DMS53 (cell line): ENCODE results near the gene BEND3.
A peak's percentile ranks its signal among the peaks of the same experiment; 100 is the strongest.
"Not testable (repeated sequence)": the region's sequence is repeated elsewhere in the genome, so short reads cannot be mapped to it uniquely, and the experiment has no call there.

Experiments used
- DNase-seq: peaks from one replicate; lab custom pipeline; 2025; lab: John Stamatoyannopoulos, UW

BEND3 gene

DNA sequence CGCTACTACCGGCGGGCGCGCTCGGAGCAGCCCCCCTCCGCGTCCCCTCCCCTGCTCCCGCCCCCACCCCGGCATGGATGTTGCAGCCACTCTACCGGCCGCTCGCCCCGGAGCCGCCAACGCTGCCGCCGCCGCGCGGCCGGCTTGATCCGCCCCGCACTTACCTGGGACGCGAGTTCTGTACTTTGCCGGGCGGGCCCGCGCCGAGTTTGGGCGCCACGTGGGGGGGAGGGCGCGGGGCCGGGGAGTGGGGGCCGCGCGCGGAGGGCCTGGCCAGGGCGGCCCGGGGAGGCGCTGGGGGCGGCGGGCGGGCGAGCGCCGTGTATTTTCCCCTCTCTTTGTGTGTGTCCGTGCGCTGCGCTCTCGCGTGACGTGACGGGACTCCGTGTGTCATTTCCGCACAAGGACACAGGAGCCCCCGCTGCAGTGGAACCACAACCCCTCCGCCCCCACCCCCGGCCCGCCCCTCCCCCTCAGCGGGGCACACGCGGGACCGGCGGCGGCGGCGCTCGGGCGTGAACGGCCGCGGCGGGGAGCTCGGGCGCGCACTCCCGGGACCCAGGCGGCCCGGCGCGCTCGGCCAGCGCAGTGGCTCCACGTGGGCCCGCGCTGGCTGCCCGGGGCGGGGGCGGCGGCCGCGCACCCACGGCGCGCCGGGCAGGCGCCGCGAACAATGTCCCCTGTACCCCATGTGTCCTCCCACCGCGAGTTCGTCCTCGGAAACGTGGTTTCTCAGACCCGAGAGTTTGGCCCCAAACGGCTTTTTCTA lies at the start of gene BEND3:
BEND3 (minus strand) TSS at position 590 of the 769 bp plus-strand sequence. CDS start 16,230 bp downstream, outside the sequence.
- peak; percentile 73 for DNase-seq

GRCh38 chr6:107164299-107164698 lies 49.0 kb upstream of the BEND3 start:
- DNase-seq, result not testable (repeated sequence)

GRCh38 chr6:107161521-107161920 lies 46.2 kb upstream of the BEND3 start:
- DNase-seq, result no peak

DNA sequence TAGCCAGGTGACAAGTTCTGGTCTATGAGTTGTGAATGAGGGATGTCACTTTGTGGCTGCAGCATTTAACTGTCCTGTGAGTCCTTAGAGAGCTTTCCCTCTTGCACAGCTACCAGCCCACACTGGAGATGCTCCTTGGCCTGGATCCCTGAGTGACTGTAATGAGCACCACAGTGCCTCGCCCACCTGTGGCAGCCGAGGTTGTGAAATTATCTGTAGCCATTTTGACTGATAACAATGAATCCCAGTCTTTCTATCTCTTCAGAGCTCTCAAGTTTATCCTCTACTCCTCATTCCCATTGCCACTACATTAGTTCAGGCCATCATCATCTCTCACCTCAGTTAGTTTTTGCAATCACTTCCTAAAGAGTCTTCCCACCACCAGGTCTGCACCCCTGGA lies 41.3 kb upstream of the BEND3 start:
- no peak for DNase-seq

DNA sequence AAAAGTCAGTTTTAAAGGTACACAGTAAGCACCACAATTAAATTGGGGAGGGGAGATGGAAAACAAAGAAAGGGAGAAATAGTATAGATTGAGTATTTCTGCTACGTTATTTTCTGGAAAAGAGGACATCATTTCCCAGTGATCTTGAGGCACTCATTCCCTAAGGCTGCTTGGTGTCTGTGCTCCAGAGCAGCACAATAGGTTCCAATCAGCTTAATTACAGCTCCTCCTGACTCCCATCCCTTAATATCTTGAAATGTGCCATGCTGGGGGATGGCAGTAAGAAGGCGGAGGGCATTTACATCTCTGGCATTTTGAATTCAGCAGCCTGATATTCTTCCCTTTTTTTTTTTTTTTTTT lies 39.5 kb upstream of the BEND3 start:
- DNase-seq, result no peak

- DNase-seq, result peak; percentile 96
These were observed 39.0 kb upstream of the BEND3 start for GRCh38 chr6:107154131-107154800.

DNA sequence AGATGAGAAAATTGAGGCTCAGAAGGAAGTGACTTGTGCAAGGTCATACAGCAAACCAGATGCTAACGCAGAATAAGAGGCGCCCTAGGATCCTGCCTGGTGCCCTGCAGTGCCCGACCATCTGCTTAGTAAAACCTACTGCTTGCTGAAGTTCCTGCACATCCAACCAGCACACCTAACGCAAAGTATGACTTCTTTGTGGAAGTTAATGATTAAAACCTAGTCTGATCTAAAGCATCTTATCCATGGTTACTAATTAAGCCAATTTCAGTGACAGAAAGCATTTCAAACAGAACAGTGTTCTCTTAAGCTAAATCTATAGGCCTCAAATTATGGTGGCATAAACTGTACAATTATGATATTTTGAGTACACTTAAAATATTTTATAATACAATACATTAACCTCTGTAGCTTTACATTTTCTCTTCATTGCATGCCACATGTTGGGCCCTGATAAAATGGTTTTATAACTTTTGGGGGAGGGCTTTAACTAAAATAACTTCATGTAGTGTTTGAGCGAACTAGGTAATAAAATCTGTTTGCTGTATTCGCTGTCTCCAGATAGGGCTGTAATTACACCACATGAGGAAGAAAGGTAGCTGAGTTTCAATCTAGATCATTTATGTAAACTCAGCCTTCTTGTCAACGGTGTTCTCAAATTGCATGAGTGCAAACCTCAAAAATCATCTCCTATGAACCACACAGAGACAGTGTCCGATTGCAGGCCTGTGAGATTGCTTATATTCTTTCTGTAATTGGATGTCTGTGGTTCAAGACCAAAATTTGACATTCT lies 37.5 kb upstream of the BEND3 start:
- DNase-seq, result peak; percentile 90

DNA sequence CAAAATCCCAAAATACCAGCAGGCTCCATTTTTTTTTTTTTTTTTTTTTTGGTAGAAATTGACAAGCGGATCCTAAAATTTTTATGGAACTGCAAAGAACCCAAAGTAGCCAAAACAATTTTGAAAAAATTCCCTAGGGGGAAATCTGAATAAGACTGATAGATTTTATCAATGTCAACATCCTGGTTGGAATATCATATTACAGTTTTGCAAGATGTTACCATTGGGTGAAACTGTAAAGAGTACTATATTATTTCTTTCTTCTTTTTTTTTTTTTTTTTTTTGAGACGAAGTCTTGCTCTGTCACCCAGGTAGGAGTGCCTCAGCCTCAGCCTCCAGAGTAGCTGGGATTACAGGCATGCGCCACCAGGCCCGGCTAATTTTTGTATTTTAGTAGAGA lies 29.4 kb upstream of the BEND3 start:
- peak; percentile 13 for DNase-seq

DNA sequence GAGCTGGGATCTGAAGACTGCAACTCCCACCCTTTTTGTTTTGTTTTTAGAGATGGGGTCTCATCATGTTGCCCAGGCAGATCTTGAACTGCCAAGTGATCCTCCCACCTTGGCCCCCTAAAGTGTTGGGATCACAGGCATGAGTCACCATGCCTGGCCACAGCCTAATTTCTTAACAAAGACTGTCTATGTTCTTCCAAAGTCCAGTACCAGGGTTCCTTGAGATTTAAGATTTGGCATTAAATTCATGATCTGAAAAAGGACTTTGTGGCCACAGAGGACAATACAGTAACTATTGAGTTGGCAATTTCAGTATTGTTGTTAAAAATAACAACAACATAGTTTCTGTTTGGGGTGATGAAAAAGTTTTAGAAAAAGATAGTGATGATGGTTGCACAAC lies 28.7 kb upstream of the BEND3 start:
- no peak for DNase-seq

- DNase-seq, result no peak
These were observed 25.3 kb upstream of the BEND3 start for GRCh38 chr6:107140581-107140980.

DNA sequence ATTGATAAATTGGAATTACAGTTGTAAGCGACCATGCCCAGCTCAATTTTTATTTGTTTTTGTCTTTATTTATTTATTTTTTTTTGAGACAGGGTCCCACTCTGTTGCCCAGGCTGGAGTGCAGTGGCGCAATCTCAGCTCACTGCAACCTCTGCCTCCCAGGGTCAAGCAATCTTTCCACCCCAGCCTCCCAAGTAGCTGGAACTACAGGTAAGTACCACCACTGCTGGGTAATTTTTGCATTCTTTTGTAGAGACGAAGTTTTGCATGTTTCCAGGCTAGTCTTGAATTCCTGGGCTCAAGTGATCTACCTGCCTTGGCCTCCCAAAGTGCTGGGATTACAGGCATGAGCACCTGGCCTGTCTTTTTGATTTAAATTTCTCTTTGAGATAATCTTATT lies 21.0 kb upstream of the BEND3 start:
- DNase-seq, result not testable (repeated sequence)

- DNase-seq, result not testable (repeated sequence)
These were observed 19.8 kb upstream of the BEND3 start for GRCh38 chr6:107135048-107135680.

- peak; percentile 65 for DNase-seq
These were observed 17.1 kb upstream of the BEND3 start for GRCh38 chr6:107132330-107132954.

DNA sequence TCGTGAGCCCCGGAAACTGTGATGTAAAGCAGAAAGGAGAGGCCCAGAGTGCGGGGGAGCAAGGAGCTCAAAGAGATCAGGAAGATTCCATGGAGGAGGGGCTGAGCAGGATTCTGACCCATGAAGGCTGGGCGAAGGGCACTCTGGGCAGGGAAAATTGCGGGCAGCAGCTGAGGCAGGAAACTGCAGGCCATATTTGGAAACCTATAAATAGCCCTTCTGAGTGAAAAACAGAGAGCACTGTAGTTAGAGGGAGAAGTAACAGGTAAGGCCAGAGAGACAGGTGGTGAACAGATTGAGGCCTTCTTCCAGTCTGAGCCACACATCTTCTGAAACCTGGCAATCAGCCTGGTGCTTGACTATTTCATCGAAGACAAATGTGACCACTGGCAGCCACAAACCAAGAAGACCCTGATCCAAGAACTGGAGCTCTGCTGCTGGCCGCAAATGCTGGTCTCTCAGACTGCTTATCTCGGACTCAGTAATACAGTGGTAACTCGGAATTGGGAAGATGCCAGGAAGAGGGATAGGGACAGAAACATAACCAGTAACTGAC lies 14.1 kb upstream of the BEND3 start:
- peak; percentile 37 for DNase-seq

GRCh38 chr6:107128577-107128976 lies 13.3 kb upstream of the BEND3 start:
- no peak for DNase-seq

DNA sequence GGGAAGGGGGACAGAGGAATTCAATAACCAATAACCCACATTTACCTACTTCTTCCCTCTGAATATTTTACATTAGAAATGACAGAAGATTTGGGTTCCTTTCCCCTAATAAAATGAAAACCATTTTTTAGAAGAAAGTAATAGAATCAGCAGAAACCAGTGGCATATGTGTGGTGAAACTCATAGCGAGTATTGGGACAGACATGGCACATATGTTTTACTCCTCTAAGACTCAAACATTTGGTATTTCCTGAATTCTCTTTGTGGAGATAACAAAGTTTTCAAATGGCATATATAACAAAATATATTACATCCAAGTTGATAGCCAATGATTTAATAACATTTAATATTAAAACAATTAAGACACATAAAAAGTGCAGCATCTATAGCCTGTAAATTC lies 12.9 kb upstream of the BEND3 start:
- no peak for DNase-seq

DNA sequence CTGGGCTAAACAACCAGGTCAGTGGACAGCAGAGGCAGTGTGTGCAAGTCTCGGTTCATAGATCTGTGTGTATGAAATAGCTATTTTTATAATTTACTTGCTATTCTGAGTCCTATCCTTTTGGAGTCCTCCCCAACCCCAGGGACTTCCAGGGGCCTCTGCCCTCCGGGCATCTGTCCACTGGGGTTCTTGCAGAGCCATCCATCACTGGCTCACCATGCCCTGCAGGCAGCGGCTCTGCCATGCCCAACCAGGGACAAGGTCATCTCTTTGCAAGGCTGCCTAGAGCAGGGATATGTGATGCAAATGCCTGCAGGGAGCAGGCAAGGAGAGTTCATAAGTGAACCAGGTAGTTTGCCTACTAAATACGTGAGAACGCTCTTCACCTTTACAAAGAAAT lies 10.5 kb upstream of the BEND3 start:
- no peak for DNase-seq

DNA sequence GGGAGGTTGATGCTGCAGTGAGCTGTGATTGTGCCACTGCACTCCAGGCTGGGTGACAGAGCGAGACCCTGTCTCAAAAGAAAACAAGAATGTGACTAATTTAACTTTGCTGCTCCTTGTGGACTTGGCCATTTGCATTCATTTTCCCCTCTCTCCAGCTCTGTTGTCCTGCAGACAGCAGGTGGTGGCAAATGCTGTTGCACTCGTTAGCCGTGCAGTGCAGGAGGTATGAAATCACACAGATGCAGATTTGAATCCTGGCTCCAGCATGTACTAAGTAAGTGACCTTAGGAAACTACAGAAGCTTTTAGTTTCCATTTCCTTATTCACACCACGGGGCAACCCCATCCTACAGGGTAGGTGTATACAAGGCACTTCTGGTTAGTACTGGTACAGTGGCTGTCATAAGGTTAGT lies 9.6 kb upstream of the BEND3 start:
- DNase-seq, result peak; percentile 5

DNA sequence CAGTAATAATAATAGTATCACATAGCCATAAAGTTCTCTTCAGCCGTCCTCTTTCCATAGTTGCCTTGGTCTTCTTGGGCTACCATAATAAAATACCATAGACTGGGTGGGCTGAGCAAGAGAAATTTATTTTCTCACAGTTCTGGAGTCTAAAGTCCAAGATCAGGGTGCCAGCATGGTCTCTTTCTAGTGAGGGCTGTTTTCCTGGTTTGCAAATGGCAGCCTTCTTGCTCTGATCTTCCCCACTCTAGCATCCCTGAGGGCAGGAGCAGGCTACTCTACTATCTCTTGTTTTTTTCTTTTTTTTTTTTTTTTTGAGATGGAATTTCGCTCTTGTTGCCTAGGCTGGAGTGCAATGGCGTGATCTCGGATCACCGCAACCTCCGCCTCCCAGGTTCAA lies 8.2 kb upstream of the BEND3 start:
- no peak for DNase-seq

DNA sequence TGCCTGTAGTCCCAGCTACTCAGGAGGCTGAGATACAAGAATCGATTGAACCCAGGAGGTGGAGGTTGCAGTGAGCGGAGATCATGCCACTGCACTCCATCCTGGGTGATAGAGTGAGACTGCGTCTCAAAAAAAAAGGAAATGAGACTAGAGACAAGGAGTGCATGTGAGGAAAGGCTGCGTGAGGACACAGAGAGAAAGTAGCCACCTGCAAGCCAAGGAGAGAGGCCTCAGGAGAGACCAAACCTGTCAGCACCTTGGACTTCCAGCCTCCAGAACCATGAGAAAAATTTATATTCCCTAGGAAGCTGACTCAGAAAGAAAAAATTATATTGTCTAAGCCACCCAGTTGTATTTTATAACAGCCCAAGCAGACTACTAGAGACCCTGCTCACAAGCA lies 7.4 kb upstream of the BEND3 start:
- DNase-seq, result no peak

DNA sequence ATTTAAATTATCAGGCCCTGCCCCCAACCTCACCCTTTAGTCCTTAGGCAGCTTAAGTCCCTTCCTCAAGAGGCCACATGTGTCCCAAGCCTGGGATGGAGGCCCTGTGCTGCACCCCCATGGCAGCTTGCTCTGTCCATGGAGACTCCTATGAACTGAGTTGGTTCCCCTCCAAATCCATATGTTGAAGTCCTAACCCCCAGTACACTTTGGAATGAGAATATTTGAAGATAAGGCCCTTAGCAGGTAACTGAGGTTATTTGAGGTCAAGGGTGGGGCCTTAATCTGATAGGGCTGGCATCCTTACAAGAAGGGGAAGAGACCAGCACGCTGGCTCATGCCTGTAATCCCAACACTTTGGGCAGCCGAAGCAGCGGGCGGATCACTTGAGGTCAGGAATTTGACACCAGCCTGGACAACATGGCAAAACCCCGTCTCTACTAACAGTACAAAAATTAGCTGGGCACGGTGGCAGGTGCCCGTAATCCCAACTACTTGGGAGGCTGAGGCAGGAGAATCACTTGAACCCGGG lies 6.7 kb upstream of the BEND3 start:
- DNase-seq, result no peak
